Lower lobe of right lung (tissue), 2 donors: ENCODE measurements around the gene PP2D1. TPM values are rescaled to one million over a fixed set of nuclear protein-coding genes. Genes with fewer than 3 reads are reported as not detected.

ENCODE experiments used
- ATAC-seq, 2 donors: fragments of 200-7000 bp; cut with Tn5 transposase; one replicate each; pipeline ENCODE4 v1.9.1; 2020 to 2022; ENCODE audit warnings: mild to moderate bottlenecking in 2 of 2, moderate library complexity in 2 of 2
- DNase-seq: peaks from one replicate; pipeline ENCODE4 v3.0.0-alpha.2; 2020
- H3K27ac ChIP-seq: fragments of 200-600 bp; one replicate; pipeline ENCODE4 v1.8.0; 2022
- H3K27me3 ChIP-seq: fragments of 200-600 bp; one replicate; pipeline ENCODE4 v1.8.0; 2022; ENCODE audit warnings: low read depth
- H3K36me3 ChIP-seq: fragments of 200-600 bp; one replicate; pipeline ENCODE4 v1.8.0; 2022; ENCODE audit warnings: mild to moderate bottlenecking
- H3K4me1 ChIP-seq: fragments of 200-600 bp; one replicate; pipeline ENCODE4 v1.8.0; 2022
- H3K4me3 ChIP-seq: fragments of 200-600 bp; one replicate; pipeline ENCODE4 v1.8.0; 2022; ENCODE audit warnings: mild to moderate bottlenecking
- H3K9me3 ChIP-seq: fragments of 200-600 bp; one replicate; pipeline ENCODE4 v1.8.0; 2022
- CTCF ChIP-seq: fragments of 200-600 bp; IDR thresholded peaks from one replicate; pipeline ENCODE4 v1.8.0; 2022; ENCODE audit warnings: antibody characterized with exemption, mild to moderate bottlenecking
- intact Hi-C: fragments of 100-400 bp; cut with DNase I; formaldehyde crosslinking; loops from one replicate; pipeline ENCODE4 v1.11.0; 2022
- total RNA-seq: library from RNA; stranded (reverse); fragmentation: NEBNext Ultra II Directional; extraction: Animal tissue kit (Norgen Biotek cat#: 25700); gene quantifications from one replicate; pipeline ENCODE4 v1.2.1, GENCODE V29; 2021
- donor health status: DM: no; HTN: yes; CAD: no; lungs with severe emphysema.

The PP2D1 gene
- total RNA-seq, 1 donor from 2014 or later: not detected

- H3K4me1 ChIP-seq: peaks cover 47% of the 10 kb centered on the region
- peaks cover 12% of the 10 kb centered on the region for H3K36me3 ChIP-seq
- peak within 1 kb of the TSS; percentile 95 for H3K4me3 ChIP-seq
- intact Hi-C loops: no loop called here
- no peaks in the 10 kb centered on the region for H3K27me3 ChIP-seq
- no peak for TF ChIP-seq CTCF
- no peaks in the 10 kb centered on the region for H3K9me3 ChIP-seq
- peak; percentile 97 to 98 for ATAC-seq
- H3K27ac ChIP-seq: peak within 1 kb of the TSS; percentile 98
- DNase-seq: peak; percentile 99
Observed at GRCh38 chr3:19946832-19947548, 65.1 kb downstream of the PP2D1 start, which contains the start of gene RAB5A. Gene RAB5A (plus strand): TSS chr3:19947097. CDS start chr3:19950899, 3,802 bp downstream.

- no peak for TF ChIP-seq CTCF
- intact Hi-C loops: no loop called here
Observed at GRCh38 chr3:19945969-19946831, 65.9 kb downstream of the PP2D1 start.

GRCh38 chr3:19945534-19945933 lies 66.5 kb downstream of the PP2D1 start:
- Histone ChIP-seq H3K4me1 (peaks cover 32% of the 10 kb centered on the region), H3K36me3 (no peaks in the 10 kb centered on the region), H3K9me3 (no peaks in the 10 kb centered on the region), H3K27me3 (no peaks in the 10 kb centered on the region), H3K27ac (no peak overlapping the region), H3K4me3 (no peak overlapping the region)
- TF ChIP-seq CTCF: no peak
- no peak for ATAC-seq
- DNase-seq: no peak
- intact Hi-C loops: no loop called here

More at GRCh38 chr3:19945969-19946831, 65.9 kb downstream of the PP2D1 start:
- peaks cover 39% of the 10 kb centered on the region for H3K4me1 ChIP-seq
- ATAC-seq (peak; percentile 2 to 15), DNase-seq (no peak)
- H3K27ac ChIP-seq: peak overlapping the region; percentile 98
- no peaks in the 10 kb centered on the region for H3K27me3 ChIP-seq
- H3K36me3 ChIP-seq: peaks cover 4% of the 10 kb centered on the region
- H3K4me3 ChIP-seq: peak overlapping the region; percentile 95
- H3K9me3 ChIP-seq: no peaks in the 10 kb centered on the region

GRCh38 chr3:19940643-19941042 lies 71.4 kb downstream of the PP2D1 start:
- intact Hi-C loops: no loop called here
- H3K4me3 ChIP-seq: no peak overlapping the region
- no peak for DNase-seq
- H3K9me3 ChIP-seq: no peaks in the 10 kb centered on the region
- H3K4me1 ChIP-seq: no peaks in the 10 kb centered on the region
- H3K27me3 ChIP-seq: no peaks in the 10 kb centered on the region
- H3K36me3 ChIP-seq: no peaks in the 10 kb centered on the region
- ATAC-seq: no peak
- H3K27ac ChIP-seq: no peak overlapping the region
- no peak for TF ChIP-seq CTCF

GRCh38 chr3:19938295-19938627 lies 73.8 kb downstream of the PP2D1 start:
- Histone ChIP-seq H3K4me1 (no peaks in the 10 kb centered on the region), H3K27me3 (no peaks in the 10 kb centered on the region), H3K27ac (no peak overlapping the region), H3K36me3 (no peaks in the 10 kb centered on the region), H3K4me3 (no peak overlapping the region), H3K9me3 (no peaks in the 10 kb centered on the region)
- DNase-seq: no peak
- TF ChIP-seq CTCF: no peak
- ATAC-seq: no peak
- intact Hi-C loops: no loop called here
